IPS-18c (cell line): Measurements from ENCODE around the gene NPIPB13.
A peak's percentile ranks its signal among the peaks of the same experiment; 100 is the strongest.
"Not testable (repeated sequence)": the region's sequence is repeated elsewhere in the genome, so short reads cannot be mapped to it uniquely, and the experiment has no call there.

ENCODE experiments used
- H3K4me3 ChIP-seq: 2 replicates; pipeline ENCODE4 v1.7.0; 2013; ENCODE audit warnings: low read depth, mild to moderate bottlenecking, low read length, moderate library complexity; ENCODE audit not compliant: insufficient read depth
- H3K9me3 ChIP-seq: one replicate; pipeline ENCODE4 v1.6.1; 2013; ENCODE audit warnings: mild to moderate bottlenecking, low read length, moderate library complexity; ENCODE audit not compliant: control insufficient read depth, insufficient read depth

The NPIPB13 gene

DNA sequence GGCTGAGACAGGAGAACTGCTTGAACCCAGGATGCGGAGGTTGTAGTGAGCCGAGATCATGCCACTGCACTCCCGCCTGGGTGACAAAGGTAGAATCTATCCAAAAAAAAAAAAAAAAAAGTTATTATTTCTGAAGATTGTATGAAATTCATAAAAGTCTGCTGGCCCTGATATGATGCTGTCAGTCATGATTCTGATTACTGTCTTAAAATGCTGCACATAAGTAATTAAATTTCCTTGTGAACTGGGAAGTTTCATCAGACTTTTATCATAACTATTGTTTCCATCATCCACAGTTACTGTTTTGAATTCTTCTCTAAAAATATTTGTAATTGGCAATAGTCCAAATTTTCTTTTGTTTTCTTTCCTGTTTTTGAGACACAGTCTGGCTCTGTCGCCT, at the start of gene NPIPB13:
Gene NPIPB13, minus strand, starts transcription at position 101 of the 400 bp plus-strand sequence. CDS start 2,906 bp downstream, outside the sequence.
- H3K9me3 ChIP-seq = not testable (repeated sequence)

DNA sequence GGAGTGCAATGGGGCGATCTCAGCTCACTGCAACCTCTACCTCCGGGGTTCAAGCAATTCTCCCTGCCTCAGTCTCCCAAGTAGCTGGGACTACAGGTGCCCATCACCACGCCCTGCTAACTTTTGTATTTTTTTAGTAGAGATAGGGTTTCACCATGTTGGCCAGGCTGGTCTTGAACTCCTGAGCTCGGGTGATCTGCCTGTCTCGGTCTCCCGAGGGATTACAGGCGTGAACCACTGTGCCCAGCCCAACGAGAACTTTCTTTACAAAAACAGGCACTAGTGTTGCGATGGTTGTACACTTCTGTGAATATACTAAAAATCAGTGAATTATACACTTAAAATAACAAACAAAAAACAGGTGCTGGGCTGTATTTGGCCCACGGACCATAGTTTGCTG, 34.1 kb upstream of the NPIPB13 start:
- H3K4me3 ChIP-seq, H3K9me3 ChIP-seq: not testable (repeated sequence)

More for the DNA sequence above, at the start of gene NPIPB13:
- not testable (repeated sequence) for H3K4me3 ChIP-seq

DNA sequence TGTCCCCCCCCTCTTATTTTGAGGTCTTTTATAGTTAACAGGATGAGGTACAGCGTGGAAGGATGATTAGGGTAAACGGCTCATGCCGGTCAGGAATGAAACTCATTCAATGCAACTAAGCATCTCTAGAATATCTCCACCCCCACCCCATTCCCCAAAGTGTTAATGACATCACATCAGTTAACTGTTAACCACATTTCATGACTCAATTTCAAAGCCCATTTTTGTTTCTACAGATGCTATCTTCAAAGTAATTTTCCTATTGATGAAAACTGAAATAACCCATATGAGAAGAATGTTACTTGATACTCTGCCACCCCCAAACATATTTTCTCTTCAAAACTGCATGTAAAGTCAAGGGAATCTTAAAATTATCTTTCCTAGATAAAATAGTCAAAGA, 30.2 kb upstream of the NPIPB13 start:
- not testable (repeated sequence) for H3K9me3 ChIP-seq, H3K4me3 ChIP-seq

DNA sequence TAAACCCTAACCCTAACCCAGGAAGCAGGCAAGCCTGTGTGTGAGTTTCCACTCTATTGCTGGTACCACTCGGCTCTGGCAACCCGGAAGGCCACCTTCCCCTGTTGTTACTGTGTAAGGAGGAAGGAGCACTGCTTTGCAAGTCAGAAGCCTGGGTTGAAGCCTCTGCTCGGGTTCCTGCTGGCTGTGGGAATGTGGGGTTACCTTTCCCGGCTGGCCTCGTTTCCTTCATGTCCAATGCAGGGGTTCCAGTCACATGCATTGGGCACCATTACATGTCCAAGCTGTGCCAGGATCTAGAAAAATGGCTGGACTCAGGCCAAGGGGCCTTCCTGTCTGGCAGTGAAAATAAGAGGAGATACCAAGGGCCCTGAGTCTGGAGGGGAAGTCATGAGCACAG, 31.2 kb downstream of the NPIPB13 start:
- H3K4me3 ChIP-seq, H3K9me3 ChIP-seq: not testable (repeated sequence)

DNA sequence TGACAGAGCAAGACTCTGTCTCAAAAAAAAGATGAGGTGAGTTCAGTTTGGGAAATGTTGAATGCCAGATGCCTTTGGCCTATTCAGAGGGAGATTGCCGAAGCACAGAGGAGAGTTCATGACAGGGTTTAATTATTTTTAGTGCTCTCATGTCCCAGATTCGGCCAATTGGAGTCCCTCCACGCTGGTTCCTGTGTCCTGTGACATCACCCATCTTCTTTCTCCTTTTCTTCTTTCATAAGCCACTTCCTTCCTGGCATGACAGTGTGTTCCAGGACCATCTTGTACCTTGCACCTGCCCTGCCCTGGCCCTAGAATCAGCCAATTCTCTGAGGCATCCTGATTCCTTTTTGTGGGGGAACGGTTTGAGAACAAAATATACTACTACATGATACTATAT, 36.9 kb downstream of the NPIPB13 start:
- not testable (repeated sequence) for H3K4me3 ChIP-seq

DNA sequence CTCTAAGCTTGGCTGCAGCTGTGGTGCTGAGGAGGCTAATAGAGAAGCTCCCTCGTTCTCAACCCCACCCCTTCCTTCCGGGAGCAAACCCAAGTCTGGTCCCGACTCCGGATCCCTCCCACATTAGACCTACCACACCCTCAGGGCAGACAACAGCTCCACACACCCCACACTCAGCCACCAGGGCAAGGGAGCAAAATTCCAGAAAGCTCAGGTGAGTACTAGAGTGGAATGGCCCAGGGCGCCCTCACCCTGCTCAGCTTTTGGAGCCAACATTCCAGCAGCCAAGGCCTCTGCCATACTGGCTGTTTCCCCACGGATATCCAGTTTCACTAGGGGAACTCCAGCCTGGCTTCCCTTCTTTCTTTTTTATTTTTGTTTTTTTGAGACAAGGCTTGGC, 39.2 kb downstream of the NPIPB13 start:
- not testable (repeated sequence) for H3K4me3 ChIP-seq, H3K9me3 ChIP-seq

More for the DNA sequence above, 36.9 kb downstream of the NPIPB13 start:
- H3K9me3 ChIP-seq = not testable (repeated sequence)

DNA sequence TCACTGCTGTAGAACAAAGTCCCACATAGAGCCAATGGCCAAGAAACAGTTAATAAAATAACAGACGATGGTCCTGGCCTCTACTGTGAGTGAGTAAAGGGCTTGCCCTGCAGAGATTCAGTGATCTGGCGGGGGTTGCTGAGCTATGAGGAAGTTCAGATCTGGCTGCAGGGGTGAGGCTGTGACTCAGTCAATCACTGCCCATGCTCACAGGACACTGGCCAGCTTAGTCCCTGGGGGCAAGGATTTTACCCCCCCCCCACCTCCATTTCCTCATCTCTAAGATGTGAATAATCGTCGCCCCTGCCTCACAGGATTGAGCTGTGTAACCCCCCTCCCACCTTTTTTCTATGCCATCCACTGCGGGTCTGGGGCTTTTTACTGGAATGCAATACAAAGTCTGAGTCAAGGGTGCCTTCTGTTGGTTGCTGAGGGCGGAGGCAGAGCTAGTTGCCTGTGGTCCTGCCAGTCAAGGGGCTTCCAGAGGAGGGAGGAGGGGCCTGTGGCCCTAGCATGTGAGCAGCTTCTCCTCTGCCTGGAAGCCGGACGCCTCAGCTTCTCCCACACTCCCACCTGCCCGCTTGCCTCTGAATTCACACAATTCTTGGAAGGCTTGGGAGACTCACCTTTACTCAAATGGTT, 41.1 kb downstream of the NPIPB13 start:
- not testable (repeated sequence) for H3K9me3 ChIP-seq, H3K4me3 ChIP-seq

DNA sequence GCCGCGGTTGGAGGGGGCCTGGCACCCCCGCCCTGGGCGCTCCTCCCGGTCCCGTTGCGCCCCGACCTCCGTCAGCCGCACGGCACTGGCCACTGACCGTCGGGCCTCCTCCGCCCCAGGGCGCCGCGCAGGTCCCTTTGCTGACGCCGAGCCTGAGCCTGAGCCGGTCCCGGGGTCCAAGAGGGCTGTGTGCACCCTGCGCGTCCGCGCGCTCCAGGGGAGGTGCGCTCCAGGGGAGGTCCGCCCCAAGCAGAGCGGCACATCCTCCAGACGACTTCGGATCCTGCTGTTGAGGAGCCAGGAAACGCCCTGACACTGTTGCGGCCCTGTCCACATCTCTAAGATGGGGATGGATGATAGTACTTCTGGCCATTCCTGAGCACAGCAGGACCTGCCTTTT, 42.0 kb downstream of the NPIPB13 start:
- not testable (repeated sequence) for H3K9me3 ChIP-seq
- H3K4me3 ChIP-seq = peak overlapping the region; percentile 36; the same call in 1 of the 2 replicates

DNA sequence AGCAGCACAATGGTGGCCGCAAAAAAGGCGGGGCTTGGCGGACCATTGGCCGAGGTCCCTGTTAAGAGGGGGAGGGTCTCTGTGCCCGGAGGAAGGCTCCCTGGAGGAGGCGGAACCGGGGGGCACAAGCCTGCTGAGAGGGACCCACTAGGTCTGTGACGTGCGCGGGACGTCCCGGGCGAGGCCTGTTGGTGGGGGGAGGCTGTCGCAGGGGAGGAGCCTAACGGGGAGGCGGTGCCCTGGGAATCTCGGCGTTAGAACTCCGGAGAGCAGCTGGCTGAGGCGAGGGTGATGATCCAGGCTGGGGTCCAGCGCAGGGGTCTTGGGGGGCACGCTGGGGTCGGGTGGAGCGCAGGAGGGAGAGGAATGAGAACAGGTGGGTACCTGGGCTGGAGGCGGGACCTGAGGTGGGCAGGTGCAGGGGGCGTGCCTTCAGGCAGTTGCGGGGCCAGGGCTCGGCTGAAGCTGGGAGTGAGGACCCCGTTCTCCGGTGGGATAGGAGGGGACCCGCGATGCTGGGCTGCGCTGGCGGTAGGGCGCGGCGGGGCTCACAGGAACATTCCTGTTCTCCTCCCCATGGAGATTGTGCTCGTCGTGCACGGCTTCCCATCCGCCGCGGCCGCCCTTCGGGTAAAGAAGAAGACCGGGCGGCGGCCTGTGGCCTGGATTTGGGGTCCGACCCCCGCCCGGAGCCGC, 42.6 kb downstream of the NPIPB13 start:
- H3K9me3 ChIP-seq = not testable (repeated sequence)
- H3K4me3 ChIP-seq = peak overlapping the region; percentile 36; the same call in 1 of the 2 replicates

DNA sequence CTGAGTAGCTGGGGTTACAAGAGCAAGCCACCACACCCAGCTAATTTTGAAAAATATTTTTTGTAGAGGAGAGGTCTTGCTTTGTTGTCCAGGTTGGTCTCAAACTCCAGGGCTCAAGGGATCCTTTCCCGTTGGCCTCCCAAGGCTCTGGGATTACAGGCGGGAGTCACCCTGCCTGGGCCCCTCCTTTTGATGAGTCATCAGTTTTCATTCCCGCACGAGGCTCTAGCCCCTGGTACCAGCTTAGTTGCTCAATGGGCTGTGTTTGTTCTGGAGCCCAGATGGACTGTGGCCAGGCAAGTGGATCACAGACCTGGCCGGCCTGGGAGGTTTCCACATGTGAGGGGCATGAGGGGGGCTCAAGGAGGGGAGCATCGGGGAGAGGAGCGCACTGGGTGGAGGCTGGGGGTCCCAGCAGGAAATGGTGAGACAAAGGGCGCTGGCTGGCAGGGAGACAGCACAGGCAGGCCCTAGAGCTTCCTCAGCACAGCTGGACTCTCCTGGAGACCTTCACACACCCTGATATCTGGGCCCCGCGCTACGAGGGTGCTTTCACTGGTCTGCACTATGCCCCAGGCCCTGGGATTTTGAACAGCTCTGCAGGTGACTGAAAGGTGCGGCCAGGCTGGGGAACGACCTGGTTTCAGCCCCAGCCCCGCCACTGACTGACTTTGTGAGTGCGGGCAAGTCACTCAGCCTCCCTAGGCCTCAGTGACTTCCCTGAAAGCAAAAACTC, 48.5 kb downstream of the NPIPB13 start:
- H3K9me3 ChIP-seq, H3K4me3 ChIP-seq: not testable (repeated sequence)

DNA sequence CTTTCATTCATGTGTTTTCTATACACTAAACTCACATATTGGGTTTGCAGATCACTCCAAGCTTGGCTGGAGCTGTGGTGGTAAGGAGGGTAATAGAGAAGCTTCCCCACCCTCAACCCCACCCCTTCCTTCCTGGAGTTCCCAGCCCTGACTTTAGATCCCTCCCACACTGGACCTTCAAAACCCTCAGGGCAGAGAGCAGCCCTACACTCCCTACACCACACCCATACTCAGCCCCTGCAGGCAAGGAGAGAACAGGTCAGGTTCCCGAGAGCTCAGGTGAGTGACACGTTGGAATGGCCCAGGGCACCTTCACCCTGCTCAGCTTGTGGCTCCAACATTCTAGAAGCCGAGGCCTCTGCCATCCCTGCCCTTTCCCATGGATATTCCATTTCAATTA, 49.2 kb downstream of the NPIPB13 start, which contains the start of gene SULT1A3:
Gene SULT1A3, plus strand, starts transcription at position 207 of the 400 bp plus-strand sequence. CDS start 1,474 bp downstream, outside the sequence.
- H3K4me3 ChIP-seq, H3K9me3 ChIP-seq: not testable (repeated sequence)
